Keratinocyte (primary cell): ENCODE results near the gene PAH. TPM values are rescaled to one million over a fixed set of nuclear protein-coding genes. Genes with fewer than 3 reads are reported as not detected.

Experiments used
- DNase-seq: peaks from one replicate; pipeline ENCODE4 v3.0.0-alpha.2; 2011; ENCODE audit warnings: low read depth, missing footprints, low spot score
- FAIRE-seq: peaks from 2 replicates; lab custom pipeline; 2011; peaks lifted over from hg19 to GRCh38; lab: Jason Lieb, UNC
- H2AFZ ChIP-seq: 2 replicates; pipeline ENCODE4 v1.6.0; 2012; ENCODE audit warnings: low read length, control low read depth, inconsistent platforms; ENCODE audit not compliant: control insufficient read depth
- H3K27ac ChIP-seq: 2 replicates; pipeline ENCODE4 v1.5.1; 2011; ENCODE audit warnings: low read length; ENCODE audit not compliant: control insufficient read depth, insufficient read depth
- H3K27me3 ChIP-seq: 3 replicates; pipeline ENCODE4 v1.6.0; 2011; ENCODE audit warnings: low read length; ENCODE audit not compliant: control insufficient read depth, insufficient read depth; ENCODE audit errors: extremely low read depth
- H3K36me3 ChIP-seq, 2 experiments: 2 replicates in 1 of 2; 3 replicates in 1 of 2; pipeline ENCODE4 v1.5.1; 2011; ENCODE audit warnings: low read length in 2 of 2, mild to moderate bottlenecking in 1 of 2; ENCODE audit not compliant: control insufficient read depth in 2 of 2, insufficient read depth in 2 of 2; ENCODE audit errors: extremely low read depth in 1 of 2
- H3K4me1 ChIP-seq: 3 replicates; pipeline ENCODE4 v1.5.1; 2011; ENCODE audit warnings: low read length; ENCODE audit not compliant: control insufficient read depth, insufficient read depth; ENCODE audit errors: extremely low read depth
- H3K4me2 ChIP-seq: 3 replicates; pipeline ENCODE4 v1.6.0; 2011; ENCODE audit warnings: low read depth, low read length; ENCODE audit not compliant: control insufficient read depth, insufficient read depth; ENCODE audit errors: extremely low read depth
- H3K4me3 ChIP-seq, 3 experiments: fragments of 200-600 bp in 1 of 3; sonication (generic) in 1 of 3; 2 replicates in 2 of 3; 3 replicates in 1 of 3; pipeline ENCODE4 v1.5.1; 2011 to 2016; ENCODE audit warnings: low read length in 3 of 3, mild to moderate bottlenecking in 3 of 3, control low read depth in 2 of 3, inconsistent platforms in 1 of 3, low read depth in 1 of 3, mixed read lengths in 1 of 3, mixed run types in 1 of 3, moderate library complexity in 1 of 3; ENCODE audit not compliant: control insufficient read depth in 2 of 3, insufficient read depth in 2 of 3; ENCODE audit errors: extremely low read depth in 1 of 3
- H3K79me2 ChIP-seq: 2 replicates; pipeline ENCODE4 v1.6.0; 2012; ENCODE audit warnings: low read length; ENCODE audit not compliant: control insufficient read depth, insufficient read depth
- H3K9ac ChIP-seq: 3 replicates; pipeline ENCODE4 v1.6.0; 2011; ENCODE audit warnings: low read length; ENCODE audit not compliant: control insufficient read depth, insufficient read depth; ENCODE audit errors: extremely low read depth
- H3K9me1 ChIP-seq: 3 replicates; pipeline ENCODE4 v1.6.0; 2011; ENCODE audit warnings: low read length; ENCODE audit not compliant: control insufficient read depth, insufficient read depth; ENCODE audit errors: extremely low read depth
- H3K9me3 ChIP-seq: 2 replicates; pipeline ENCODE4 v1.5.1; 2012; ENCODE audit warnings: low read depth, low read length; ENCODE audit not compliant: control insufficient read depth
- H4K20me1 ChIP-seq: 3 replicates; pipeline ENCODE4 v1.6.0; 2011; ENCODE audit warnings: low read length; ENCODE audit not compliant: control insufficient read depth, insufficient read depth; ENCODE audit errors: extremely low read depth
- CTCF ChIP-seq, 3 experiments: IDR thresholded peaks in 1 of 3; conservative IDR thresholded peaks in 1 of 3; optimal IDR thresholded peaks in 1 of 3; 2 replicates in 2 of 3; 3 replicates in 1 of 3; pipeline versions ENCODE3 to v1.5.1; 2011; ENCODE audit warnings: low read length in 3 of 3, mild to moderate bottlenecking in 3 of 3, moderate library complexity in 2 of 3, control low read depth in 1 of 3, inconsistent platforms in 1 of 3; ENCODE audit not compliant: insufficient read depth in 2 of 3; ENCODE audit errors: extremely low read depth in 1 of 3
- EZH2 ChIP-seq: IDR thresholded peaks from one replicate; pipeline ENCODE4 v1.6.1; 2012; ENCODE audit warnings: inconsistent platforms, mild to moderate bottlenecking, low read length, moderate library complexity
- dilution Hi-C: fragments of 300-500 bp; cut with MboI; formaldehyde crosslinking; loops from one replicate; pipeline ENCODE4 v1.7.0; 2020; ENCODE audit warnings: low sequenced_read_pairs; ENCODE audit not compliant: extremely low pct_ligation_motif_present
- polyA plus RNA-seq, 5 experiments: library from polyadenylated mRNA; depleted of rRNA in 3 of 5; stranded (reverse) in 3 of 5; stranded (forward) in 1 of 5; unstranded in 1 of 5; fragments of >200 nt; gene quantifications; 1 replicate in 1 of 5; 2 replicates in 3 of 5; 3 replicates in 1 of 5; pipeline versions ENCODE4 v1.2.1 to v1.2.3, GENCODE V29; 2011 to 2012; ENCODE audit warnings: missing spikeins in 2 of 5, low read depth in 1 of 5, low replicate concordance in 1 of 5

Gene PAH
- polyA plus RNA-seq, 1 donor (not counting 4 experiments of a cell fraction or from before 2014, with no cell fraction given): not detected

GRCh38 chr12:102873077-102873476 lies 44.0 kb downstream of the PAH start:
- H2AFZ ChIP-seq: no peak overlapping the region
- dilution Hi-C loops: no loop called here
- no peaks in the 10 kb centered on the region for H3K79me2 ChIP-seq
- DNase-seq (no peak), FAIRE-seq (no peak)
- no peak overlapping the region for H3K27ac ChIP-seq
- H3K4me2 ChIP-seq: no peak overlapping the region
- no peaks in the 10 kb centered on the region for H3K4me1 ChIP-seq
- no peaks in the 10 kb centered on the region for H3K9me3 ChIP-seq
- no peaks in the 10 kb centered on the region for H3K36me3 ChIP-seq
- TF ChIP-seq CTCF (optimal IDR thresholded peaks at IDR 0.05 in 1 of 3, IDR thresholded peaks at IDR 0.05 in 1 of 3, conservative IDR thresholded peaks at IDR 0.05 in 1 of 3; ENCODE audit: extremely low read depth in 1 of 3, insufficient read depth in 2 of 3, low read length in 3 of 3) (no peak), EZH2 (no peak)
- no peaks in the 10 kb centered on the region for H3K9me1 ChIP-seq
- no peak overlapping the region for H3K9ac ChIP-seq
- no peak overlapping the region for H3K4me3 ChIP-seq
- H3K27me3 ChIP-seq: no peaks in the 10 kb centered on the region
- no peaks in the 10 kb centered on the region for H4K20me1 ChIP-seq

GRCh38 chr12:102871014-102871413 lies 46.0 kb downstream of the PAH start:
- Histone ChIP-seq H3K36me3 (no peaks in the 10 kb centered on the region), H3K4me1 (no peaks in the 10 kb centered on the region), H4K20me1 (no peaks in the 10 kb centered on the region), H3K27ac (no peak overlapping the region), H3K27me3 (no peaks in the 10 kb centered on the region), H3K4me3 (no peak overlapping the region), H3K4me2 (no peak overlapping the region), H3K79me2 (no peaks in the 10 kb centered on the region), H3K9ac (no peak overlapping the region), H2AFZ (no peak overlapping the region), H3K9me1 (no peaks in the 10 kb centered on the region), H3K9me3 (no peaks in the 10 kb centered on the region)
- TF ChIP-seq CTCF (optimal IDR thresholded peaks at IDR 0.05 in 1 of 3, IDR thresholded peaks at IDR 0.05 in 1 of 3, conservative IDR thresholded peaks at IDR 0.05 in 1 of 3; ENCODE audit: extremely low read depth in 1 of 3, insufficient read depth in 2 of 3, low read length in 3 of 3): no peak
- TF ChIP-seq EZH2: no peak
- dilution Hi-C loops: no loop called here
- no peak for DNase-seq
- FAIRE-seq: no peak
